Adrenal gland (tissue), 12 donors: ENCODE measurements around the gene ENAH. TPM values are rescaled to one million over a fixed set of nuclear protein-coding genes. Genes with fewer than 3 reads are reported as not detected.
"Not testable (repeated sequence)": the region's sequence is repeated elsewhere in the genome, so short reads cannot be mapped to it uniquely, and the experiment has no call there.

Experiments used
- DNase-seq, 7 donors: peaks; one replicate each; pipeline ENCODE4 v3.0.0-alpha.2; 2019 to 2020
- H3K27ac ChIP-seq, 5 donors: fragments of 200-600 bp; sonication (generic) in 4 of 5; 1 replicate in 3 of 5; 2 replicates in 2 of 5; pipeline versions ENCODE4 v1.5.1 to v1.8.0; 2016 to 2020; ENCODE audit warnings: mild to moderate bottlenecking in 1 of 5
- H3K27me3 ChIP-seq: fragments of 200-600 bp; 2 replicates; pipeline ENCODE4 v1.8.0; 2021
- H3K36me3 ChIP-seq, 2 donors: fragments of 200-600 bp; replicated peaks in 1 of 2; 1 replicate in 1 of 2; 2 replicates in 1 of 2; pipeline versions ENCODE4 v1.5.1 to v1.8.0; 2018 to 2022
- H3K4me1 ChIP-seq, 2 donors: fragments of 200-600 bp; replicated peaks in 1 of 2; 1 replicate in 1 of 2; 2 replicates in 1 of 2; pipeline versions ENCODE4 v1.5.1 to v1.8.0; 2018 to 2021
- H3K4me3 ChIP-seq, 4 donors: fragments of 200-600 bp; sonication (generic) in 3 of 4; one replicate each; pipeline ENCODE4 v1.5.1; 2016 to 2018
- H3K9me3 ChIP-seq, 3 donors: fragments of 200-600 bp; sonication (generic) in 1 of 3; replicated peaks in 1 of 3; 1 replicate in 2 of 3; 2 replicates in 1 of 3; pipeline versions ENCODE4 v1.5.1 to v1.8.0; 2016 to 2021
- POLR2A ChIP-seq, 2 donors: fragments of 450-650 bp; IDR thresholded peaks; one replicate each; pipeline ENCODE4 v1.6.1; 2017; ENCODE audit warnings: antibody characterized with exemption in 2 of 2, mild to moderate bottlenecking in 2 of 2, moderate library complexity in 1 of 2
- WGBS, 4 donors: extraction: QIAGEN DNeasy Blood & Tissue Kit in 2 of 4; methylation state at CpG; one replicate each; pipeline versions ENCODE4 v1.1.5 to v1.1.7; 2013 to 2017; 5-methylcytosine and 5-hydroxymethylcytosine counted together
- intact Hi-C, 2 donors: fragments of 100-400 bp; cut with DNase I; formaldehyde crosslinking; loops; one replicate each; pipeline versions ENCODE4 v1.14.1 to v1.15.0; 2022 to 2023
- polyA plus RNA-seq, 3 donors: library from polyadenylated mRNA; stranded (reverse); fragments of 200-250 nt in 2 of 3; fragments of 350-450 nt in 1 of 3; fragmentation: Illumina TruSeq in 1 of 3; extraction: RNeasy Lipid Tissue Mini Kit (QIAGEN cat#74804) in 1 of 3; gene quantifications; one replicate each; pipeline ENCODE4 v1.2.3, GENCODE V29; 2013 to 2014
- total RNA-seq, 9 donors: library from RNA; depleted of rRNA in 4 of 9; stranded (reverse); fragments of >200 nt in 4 of 9; fragments of 120-200 nt in 1 of 9; fragmentation: NEBNext Ultra II Directional in 1 of 9; extraction: Animal tissue kit (Norgen Biotek cat#: 25700) in 1 of 9; gene quantifications; one replicate each; pipeline versions ENCODE4 v1.1.0 to v1.2.4, GENCODE V29; 2013 to 2023
- TF ChIP-seq, protein P1 (sequence below), 6 experiments: fragments of 450-650 bp in 4 of 6; fragments of 200-600 bp in 2 of 6; sonication (generic) in 1 of 6; IDR thresholded peaks; 1 replicate in 5 of 6; 2 replicates in 1 of 6; pipeline versions ENCODE4 v1.5.1 to v1.8.0; 2016 to 2021; ENCODE audit warnings: antibody characterized with exemption in 6 of 6, mild to moderate bottlenecking in 2 of 6, moderate library complexity in 1 of 6
- donor health status: healthy with polysubstance abuse.
- donor health status: Bipolar disorder and iron deficiency.
- donor health status: DM: yes; HTN: yes; CAD: no.
- donor health status: DM: no; HTN: no; CAD: no.
- donor health status: DM: no; HTN: no; CAD: no.
- donor health status: DM: yes; HTN: yes; CAD: no.

ENAH gene
- total and polyA plus RNA-seq, 12 donors, result 10.0 to 142 (median 71.9) TPM

GRCh38 chr1:225476538-225476988, 176.4 kb downstream of the ENAH start:
- TF ChIP-seq POLR2A (IDR thresholded peaks at IDR 0.05), result no peak
- TF ChIP-seq, protein P1, sequence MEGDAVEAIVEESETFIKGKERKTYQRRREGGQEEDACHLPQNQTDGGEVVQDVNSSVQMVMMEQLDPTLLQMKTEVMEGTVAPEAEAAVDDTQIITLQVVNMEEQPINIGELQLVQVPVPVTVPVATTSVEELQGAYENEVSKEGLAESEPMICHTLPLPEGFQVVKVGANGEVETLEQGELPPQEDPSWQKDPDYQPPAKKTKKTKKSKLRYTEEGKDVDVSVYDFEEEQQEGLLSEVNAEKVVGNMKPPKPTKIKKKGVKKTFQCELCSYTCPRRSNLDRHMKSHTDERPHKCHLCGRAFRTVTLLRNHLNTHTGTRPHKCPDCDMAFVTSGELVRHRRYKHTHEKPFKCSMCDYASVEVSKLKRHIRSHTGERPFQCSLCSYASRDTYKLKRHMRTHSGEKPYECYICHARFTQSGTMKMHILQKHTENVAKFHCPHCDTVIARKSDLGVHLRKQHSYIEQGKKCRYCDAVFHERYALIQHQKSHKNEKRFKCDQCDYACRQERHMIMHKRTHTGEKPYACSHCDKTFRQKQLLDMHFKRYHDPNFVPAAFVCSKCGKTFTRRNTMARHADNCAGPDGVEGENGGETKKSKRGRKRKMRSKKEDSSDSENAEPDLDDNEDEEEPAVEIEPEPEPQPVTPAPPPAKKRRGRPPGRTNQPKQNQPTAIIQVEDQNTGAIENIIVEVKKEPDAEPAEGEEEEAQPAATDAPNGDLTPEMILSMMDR (IDR thresholded peaks at IDR 0.05), result no peak
- Histone ChIP-seq H3K9me3 (no peaks in the 10 kb centered on the region), H3K4me3 (no peak overlapping the region), H3K27ac (no peak overlapping the region), H3K4me1 (peaks cover 4 to 8% of the 10 kb centered on the region in 2 donors), H3K27me3 (no peaks in the 10 kb centered on the region), H3K36me3 (no peaks in the 10 kb centered on the region)
- 74 to 81% (median 78%) methylated on average over 5 of the region's 5 CpGs; no CpG with 5 or more reads in 1 of the 4 donors for WGBS, 4 donors
- peak in 2 of 7 donors; percentile 12 to 35 for DNase-seq
- intact Hi-C loops, result loop anchor here (5.0 kb wide), 2 partner anchors 296 to 436 kb away; no protein-coding TSS in a partner anchor

DNA sequence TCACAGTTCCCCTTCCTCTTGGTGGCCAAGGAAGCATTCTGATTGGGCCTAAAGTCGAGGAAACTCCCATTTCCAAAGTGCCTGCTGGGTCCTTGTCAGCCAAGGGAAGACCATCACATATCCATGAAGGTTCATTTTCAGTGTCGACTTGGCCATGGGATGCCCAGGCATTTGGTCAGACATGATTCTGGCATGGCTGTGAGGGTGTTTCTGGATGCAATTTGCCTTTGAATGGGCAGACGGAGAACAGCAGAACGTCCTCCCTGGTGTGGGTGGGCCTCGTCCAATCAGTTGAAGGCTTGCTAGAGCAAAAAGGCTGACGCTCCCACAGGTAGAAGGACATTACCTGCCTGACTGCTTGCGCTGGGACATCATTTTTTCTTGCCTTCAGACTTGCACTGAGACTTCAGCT, 176.8 kb downstream of the ENAH start:
- WGBS, 4 donors, result 82 to 92% (median 89%) methylated on average over 6 to 7 of the region's 7 CpGs
- TF ChIP-seq, protein P1 (IDR thresholded peaks at IDR 0.05), result no peak
- TF ChIP-seq POLR2A (IDR thresholded peaks at IDR 0.05), result no peak
- Histone ChIP-seq H3K4me3 (no peak overlapping the region), H3K9me3 (no peaks in the 10 kb centered on the region), H3K4me1 (peaks cover 4 to 8% of the 10 kb centered on the region in 2 donors), H3K27me3 (no peaks in the 10 kb centered on the region), H3K27ac (no peak overlapping the region), H3K36me3 (no peaks in the 10 kb centered on the region)
- intact Hi-C loops, result loop anchor here (5.0 kb wide), 2 partner anchors 296 to 436 kb away; no protein-coding TSS in a partner anchor
- DNase-seq, result peak in 2 of 7 donors; percentile 15 to 41

DNA sequence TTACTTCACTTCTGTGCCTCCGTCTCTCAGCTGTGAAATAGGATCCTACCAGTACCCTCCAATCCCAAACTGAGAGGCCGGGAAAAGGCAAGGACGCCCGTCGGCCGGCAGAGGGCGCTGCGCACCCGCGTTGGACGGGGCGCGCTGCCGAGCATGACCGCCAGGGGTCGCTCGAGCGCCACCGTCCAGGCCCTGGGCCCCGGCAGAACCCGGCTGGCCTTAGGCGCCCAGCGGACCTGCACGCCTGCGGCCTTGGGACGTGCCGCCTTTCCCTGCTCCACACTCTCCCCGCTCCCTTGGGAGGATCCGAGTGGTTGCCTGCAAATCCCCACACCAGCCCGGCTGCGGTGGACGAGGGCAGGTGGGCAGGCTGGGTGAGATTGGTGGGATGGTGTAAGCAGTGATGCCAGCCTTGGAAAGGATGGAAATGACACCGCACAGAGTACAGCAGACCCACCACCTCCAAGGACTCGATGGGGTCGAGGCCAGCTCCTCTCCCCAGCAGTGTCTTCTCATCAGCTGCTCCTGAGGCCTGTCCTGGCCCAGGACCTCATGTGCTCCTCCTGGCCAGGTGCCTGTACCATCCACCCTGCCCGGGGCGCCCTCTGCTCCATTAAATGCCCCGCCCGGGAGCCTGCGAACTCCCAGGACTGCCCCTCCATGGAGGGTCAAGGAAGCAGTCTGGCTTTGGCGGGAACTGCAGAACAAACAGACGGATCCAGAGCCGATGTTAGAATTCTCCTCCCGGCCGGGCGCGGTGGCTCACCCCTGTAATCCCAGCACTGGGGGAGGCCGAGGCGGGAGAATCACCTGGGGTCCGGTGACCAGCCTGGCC, 177.7 kb downstream of the ENAH start:
- peak; percentile 57 to 80 (median 67) for DNase-seq
- H3K4me1 ChIP-seq, result peaks cover 4 to 8% of the 10 kb centered on the region in 2 donors
- 7 to 27% (median 19%) methylated on average over 26 to 50 of the region's 50 CpGs for WGBS, 4 donors
- intact Hi-C loops, result loop anchor here (2.0 to 5.0 kb wide), 5 partner anchors 297 to 502 kb away; no protein-coding TSS in a partner anchor
- no peaks in the 10 kb centered on the region for H3K27me3 ChIP-seq
- no peaks in the 10 kb centered on the region for H3K9me3 ChIP-seq
- H3K36me3 ChIP-seq, result no peaks in the 10 kb centered on the region
- no peak overlapping the region for H3K4me3 ChIP-seq
- TF ChIP-seq POLR2A (IDR thresholded peaks at IDR 0.05), result peak in 1 of 2 donors; percentile 65
- TF ChIP-seq, protein P1 (IDR thresholded peaks at IDR 0.05), result peak; percentile 100
- no peak overlapping the region for H3K27ac ChIP-seq

DNA sequence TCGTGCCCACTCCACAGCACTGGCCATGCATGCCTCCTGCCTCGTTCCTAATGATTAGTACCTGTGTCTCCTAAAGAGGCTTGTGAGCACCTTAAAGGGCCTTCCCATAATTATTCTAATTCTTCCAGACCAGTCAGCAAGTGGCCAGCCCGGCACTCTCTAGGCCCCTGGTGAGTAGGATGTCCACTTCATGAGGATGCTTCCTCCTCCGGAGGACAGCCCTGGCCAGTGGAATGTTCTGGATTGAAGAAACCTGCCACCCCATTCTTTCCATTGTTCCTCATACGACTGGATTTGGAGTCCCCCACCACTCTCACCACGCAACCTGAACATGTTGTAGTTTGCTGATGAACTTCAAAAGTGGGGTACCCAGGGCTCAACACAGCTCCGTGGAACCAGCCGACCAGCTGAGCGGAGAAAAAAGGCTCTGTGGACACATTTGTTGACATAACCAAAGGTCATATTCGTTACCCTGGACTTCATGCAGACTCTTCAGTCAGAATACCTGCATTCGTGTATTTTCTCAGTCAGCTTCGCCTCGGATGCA, 178.4 kb downstream of the ENAH start:
- H3K4me3 ChIP-seq, result no peak overlapping the region
- DNase-seq, result peak in 2 of 7 donors; percentile 20 to 50
- no peaks in the 10 kb centered on the region for H3K9me3 ChIP-seq
- intact Hi-C loops, result loop anchor here (2.0 to 5.0 kb wide), 3 partner anchors 436 to 503 kb away; no protein-coding TSS in a partner anchor
- WGBS, 4 donors, result 37 to 50% (median 41%) methylated on average over 12 to 13 of the region's 13 CpGs
- no peak for TF ChIP-seq POLR2A (IDR thresholded peaks at IDR 0.05)
- TF ChIP-seq, protein P1 (IDR thresholded peaks at IDR 0.05), result no peak
- peaks cover 4 to 8% of the 10 kb centered on the region in 2 donors for H3K4me1 ChIP-seq
- no peaks in the 10 kb centered on the region for H3K36me3 ChIP-seq
- H3K27ac ChIP-seq, result no peak overlapping the region
- no peaks in the 10 kb centered on the region for H3K27me3 ChIP-seq

GRCh38 chr1:225473676-225474438, 179.1 kb downstream of the ENAH start:
- DNase-seq, result peak in 2 of 7 donors; percentile 20 to 48
- H3K4me1 ChIP-seq, H3K9me3 ChIP-seq, H3K27me3 ChIP-seq, H3K27ac ChIP-seq, H3K4me3 ChIP-seq, H3K36me3 ChIP-seq: not testable (repeated sequence)
- 86 to 90% (median 86%) methylated on average over 17 to 26 of the region's 26 CpGs for WGBS, 4 donors
- intact Hi-C loops, result loop anchor here (2.0 to 5.0 kb wide), 3 partner anchors 437 to 503 kb away; no protein-coding TSS in a partner anchor

GRCh38 chr1:225473266-225473665, 179.7 kb downstream of the ENAH start:
- not testable (repeated sequence) for H3K27me3 ChIP-seq, H3K27ac ChIP-seq, H3K4me1 ChIP-seq, H3K9me3 ChIP-seq, H3K4me3 ChIP-seq, H3K36me3 ChIP-seq
- intact Hi-C loops, result loop anchor here in 1 of 2 donors (5.0 kb wide), 1 partner anchor 504 kb away; no protein-coding TSS in a partner anchor
- DNase-seq, result peak in 2 of 7 donors; percentile 24 to 50
- 56 to 77% (median 70%) methylated on average over 7 to 8 of the region's 8 CpGs for WGBS, 4 donors
